GM18511 (cell line): ENCODE data around the gene NINJ1.
A peak's percentile ranks its signal among the peaks of the same experiment; 100 is the strongest.
"Not testable (repeated sequence)": the region's sequence is repeated elsewhere in the genome, so short reads cannot be mapped to it uniquely, and the experiment has no call there.

Experiments
- ATAC-seq: cut with Tn5 transposase; IDR thresholded peaks from one replicate; pipeline ENCODE4 v1.9.1; 2021; ENCODE audit warnings: mild to moderate bottlenecking, moderate library complexity; ENCODE audit not compliant: unreplicated experiment

NINJ1 gene

GRCh38 chr9:93161786-93162562, 27.9 kb upstream of the NINJ1 start:
- ATAC-seq = no peak

- ATAC-seq = peak; percentile 95
Measured at GRCh38 chr9:93159601-93160471, 25.8 kb upstream of the NINJ1 start.

GRCh38 chr9:93156475-93157008, 22.5 kb upstream of the NINJ1 start:
- no peak for ATAC-seq

GRCh38 chr9:93155716-93156474, 21.8 kb upstream of the NINJ1 start:
- ATAC-seq = no peak

- ATAC-seq = no peak
Measured at GRCh38 chr9:93154293-93154903, 20.3 kb upstream of the NINJ1 start.

- no peak for ATAC-seq
Measured at GRCh38 chr9:93151097-93151784, 17.2 kb upstream of the NINJ1 start.

GRCh38 chr9:93149361-93149760, 15.3 kb upstream of the NINJ1 start:
- no peak for ATAC-seq

GRCh38 chr9:93148721-93149120, 14.7 kb upstream of the NINJ1 start:
- no peak for ATAC-seq

- no peak for ATAC-seq
Measured at GRCh38 chr9:93147632-93148031, 13.6 kb upstream of the NINJ1 start.

- not testable (repeated sequence) for ATAC-seq
Measured at GRCh38 chr9:93146696-93147095, 12.6 kb upstream of the NINJ1 start.

- ATAC-seq = no peak
Measured at GRCh38 chr9:93143830-93144530, 9.9 kb upstream of the NINJ1 start.

- no peak for ATAC-seq
Measured at GRCh38 chr9:93141771-93142483, 7.9 kb upstream of the NINJ1 start.

GRCh38 chr9:93139365-93140182, 5.5 kb upstream of the NINJ1 start:
- ATAC-seq = no peak

- no peak for ATAC-seq
Measured at GRCh38 chr9:93138171-93138764, 4.2 kb upstream of the NINJ1 start.

- no peak for ATAC-seq
Measured at GRCh38 chr9:93137362-93137761, 3.3 kb upstream of the NINJ1 start.

- no peak for ATAC-seq
Measured at GRCh38 chr9:93136011-93136440, 2.0 kb upstream of the NINJ1 start.

- no peak for ATAC-seq
Measured at GRCh38 chr9:93134740-93135444, 841 bp upstream of the NINJ1 start.
